ENCODE data around the gene PSME2. TPM values are rescaled to one million over a fixed set of nuclear protein-coding genes. Genes with fewer than 3 reads are reported as not detected.
A peak's percentile ranks its signal among the peaks of the same experiment; 100 is the strongest.

PSME2 gene
- total RNA-seq, 1 donor from 2014 or later, result 144 TPM

DNA sequence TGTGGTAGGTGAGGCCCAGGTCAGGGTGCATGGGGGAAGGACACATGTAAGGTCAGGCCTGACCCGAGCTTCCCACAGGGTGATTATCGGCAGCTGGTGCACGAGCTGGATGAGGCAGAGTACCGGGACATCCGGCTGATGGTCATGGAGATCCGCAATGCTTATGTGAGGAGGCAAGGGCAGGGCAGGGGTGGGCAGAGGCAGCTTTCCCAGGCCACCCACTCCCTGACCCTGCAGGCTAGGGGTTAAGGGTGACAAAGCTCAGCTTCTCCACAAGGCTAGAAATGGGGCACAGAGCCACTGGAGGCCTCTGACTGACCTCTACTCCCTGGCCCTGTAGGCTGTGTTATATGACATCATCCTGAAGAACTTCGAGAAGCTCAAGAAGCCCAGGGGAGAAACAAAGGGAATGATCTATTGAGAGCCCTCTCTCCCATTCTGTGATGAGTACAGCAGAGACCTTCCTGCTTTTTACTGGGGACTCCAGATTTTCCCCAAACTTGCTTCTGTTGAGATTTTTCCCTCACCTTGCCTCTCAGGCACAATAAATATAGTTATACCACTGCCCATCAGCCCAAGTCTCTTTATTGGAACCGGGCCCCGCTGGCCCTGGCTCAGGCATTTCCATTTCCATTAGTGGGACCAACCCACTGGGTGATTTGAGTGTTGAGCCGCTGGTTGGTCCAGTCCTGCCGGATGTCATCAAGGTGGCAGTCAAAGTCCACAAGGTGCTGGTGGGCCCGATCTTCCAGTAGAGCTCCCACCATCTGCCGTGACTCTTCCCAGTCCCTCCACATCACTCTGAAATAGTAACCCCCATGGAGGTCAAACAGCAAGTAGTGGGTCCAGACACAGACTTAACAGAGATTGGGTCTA, 7.8 kb downstream of the PSME2 start:
- H3K27me3 ChIP-seq (ENCODE audit: low read depth), result no peaks in the 10 kb centered on the region
- ATAC-seq (no peak), DNase-seq (no peak)
- TF ChIP-seq, protein P1, sequence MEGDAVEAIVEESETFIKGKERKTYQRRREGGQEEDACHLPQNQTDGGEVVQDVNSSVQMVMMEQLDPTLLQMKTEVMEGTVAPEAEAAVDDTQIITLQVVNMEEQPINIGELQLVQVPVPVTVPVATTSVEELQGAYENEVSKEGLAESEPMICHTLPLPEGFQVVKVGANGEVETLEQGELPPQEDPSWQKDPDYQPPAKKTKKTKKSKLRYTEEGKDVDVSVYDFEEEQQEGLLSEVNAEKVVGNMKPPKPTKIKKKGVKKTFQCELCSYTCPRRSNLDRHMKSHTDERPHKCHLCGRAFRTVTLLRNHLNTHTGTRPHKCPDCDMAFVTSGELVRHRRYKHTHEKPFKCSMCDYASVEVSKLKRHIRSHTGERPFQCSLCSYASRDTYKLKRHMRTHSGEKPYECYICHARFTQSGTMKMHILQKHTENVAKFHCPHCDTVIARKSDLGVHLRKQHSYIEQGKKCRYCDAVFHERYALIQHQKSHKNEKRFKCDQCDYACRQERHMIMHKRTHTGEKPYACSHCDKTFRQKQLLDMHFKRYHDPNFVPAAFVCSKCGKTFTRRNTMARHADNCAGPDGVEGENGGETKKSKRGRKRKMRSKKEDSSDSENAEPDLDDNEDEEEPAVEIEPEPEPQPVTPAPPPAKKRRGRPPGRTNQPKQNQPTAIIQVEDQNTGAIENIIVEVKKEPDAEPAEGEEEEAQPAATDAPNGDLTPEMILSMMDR (IDR thresholded peaks at IDR 0.05), result no peak
- H3K4me1 ChIP-seq, result peaks cover 53% of the 10 kb centered on the region
- intact Hi-C loops (cut with DNase I), result no loop called here
- no peak overlapping the region for H3K27ac ChIP-seq
- H3K4me3 ChIP-seq, result no peak overlapping the region
- H3K9me3 ChIP-seq, result no peaks in the 10 kb centered on the region
- H3K36me3 ChIP-seq, result peaks cover 34% of the 10 kb centered on the region

DNA sequence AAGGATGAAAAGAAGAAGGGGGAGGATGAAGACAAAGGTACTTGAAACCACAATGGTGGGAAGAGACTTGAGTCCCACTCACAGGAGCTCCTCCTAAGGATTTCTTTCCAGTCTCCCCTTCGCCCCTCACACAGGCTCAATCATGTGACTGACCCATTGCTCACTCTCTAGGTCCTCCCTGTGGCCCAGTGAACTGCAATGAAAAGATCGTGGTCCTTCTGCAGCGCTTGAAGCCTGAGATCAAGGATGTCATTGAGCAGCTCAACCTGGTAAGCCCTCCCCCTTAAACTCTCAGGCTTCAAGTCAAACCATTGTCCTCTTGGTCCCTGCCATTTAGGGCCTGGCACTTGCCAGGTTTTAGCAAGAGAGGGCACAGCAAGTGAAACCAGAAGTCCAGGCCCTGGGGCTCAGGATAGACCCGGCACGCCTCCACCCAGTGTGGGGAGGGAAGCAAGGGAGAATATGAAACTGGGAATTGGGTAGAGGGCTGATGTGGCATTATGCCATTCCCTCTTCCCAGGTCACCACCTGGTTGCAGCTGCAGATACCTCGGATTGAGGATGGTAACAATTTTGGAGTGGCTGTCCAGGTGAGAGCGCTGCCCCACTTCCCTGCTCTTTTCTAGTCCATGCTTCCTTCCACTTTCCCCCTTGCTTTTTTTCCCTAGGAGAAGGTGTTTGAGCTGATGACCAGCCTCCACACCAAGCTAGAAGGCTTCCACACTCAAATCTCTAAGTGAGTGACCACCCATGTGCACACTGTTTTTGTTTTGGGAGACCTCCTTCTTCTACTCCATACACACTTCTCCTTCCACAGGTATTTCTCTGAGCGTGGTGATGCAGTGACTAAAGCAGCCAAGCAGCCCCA, 8.6 kb downstream of the PSME2 start:
- no peaks in the 10 kb centered on the region for H3K27me3 ChIP-seq (ENCODE audit: low read depth)
- H3K36me3 ChIP-seq, result peaks cover 29% of the 10 kb centered on the region
- DNase-seq (no peak), ATAC-seq (no peak)
- no peaks in the 10 kb centered on the region for H3K9me3 ChIP-seq
- intact Hi-C loops (cut with DNase I), result no loop called here
- H3K4me3 ChIP-seq, result peak overlapping the region; percentile 100
- TF ChIP-seq, protein P1 (IDR thresholded peaks at IDR 0.05), result no peak
- H3K27ac ChIP-seq, result no peak overlapping the region
- peaks cover 53% of the 10 kb centered on the region for H3K4me1 ChIP-seq

DNA sequence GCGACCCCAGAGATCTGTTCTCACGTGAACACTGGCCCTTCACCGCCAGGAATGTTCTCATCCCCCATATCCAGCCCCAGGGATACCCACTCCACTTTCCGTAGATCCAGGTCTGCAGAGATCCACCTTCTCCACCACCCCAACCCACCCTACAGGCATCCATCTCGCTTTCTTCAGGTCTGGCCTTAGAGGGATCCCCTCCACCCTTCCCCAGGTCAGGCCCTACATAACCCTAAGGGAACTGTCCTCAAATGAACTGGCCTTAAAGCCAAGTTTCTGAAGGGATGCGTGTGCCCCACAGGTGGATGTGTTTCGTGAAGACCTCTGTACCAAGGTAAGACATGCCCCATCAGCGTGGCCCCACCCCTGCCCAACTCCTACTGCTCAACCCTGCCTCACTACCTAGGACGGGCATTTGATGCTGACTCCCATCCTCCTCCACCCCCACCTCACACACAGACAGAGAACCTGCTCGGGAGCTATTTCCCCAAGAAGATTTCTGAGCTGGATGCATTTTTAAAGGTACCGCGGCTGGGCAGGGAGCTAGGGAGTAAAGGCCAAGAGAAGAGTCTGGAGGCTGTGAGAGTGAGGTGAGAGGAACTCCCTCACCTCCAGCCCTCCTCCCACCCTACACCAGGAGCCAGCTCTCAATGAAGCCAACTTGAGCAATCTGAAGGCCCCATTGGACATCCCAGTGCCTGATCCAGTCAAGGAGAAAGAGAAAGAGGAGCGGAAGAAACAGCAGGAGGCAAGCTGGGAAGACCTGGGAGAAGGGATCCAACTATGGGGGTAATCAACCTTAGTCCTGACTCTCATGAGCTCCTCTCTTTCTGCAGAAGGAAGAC, 9.5 kb downstream of the PSME2 start:
- ATAC-seq (no peak), DNase-seq (no peak)

DNA sequence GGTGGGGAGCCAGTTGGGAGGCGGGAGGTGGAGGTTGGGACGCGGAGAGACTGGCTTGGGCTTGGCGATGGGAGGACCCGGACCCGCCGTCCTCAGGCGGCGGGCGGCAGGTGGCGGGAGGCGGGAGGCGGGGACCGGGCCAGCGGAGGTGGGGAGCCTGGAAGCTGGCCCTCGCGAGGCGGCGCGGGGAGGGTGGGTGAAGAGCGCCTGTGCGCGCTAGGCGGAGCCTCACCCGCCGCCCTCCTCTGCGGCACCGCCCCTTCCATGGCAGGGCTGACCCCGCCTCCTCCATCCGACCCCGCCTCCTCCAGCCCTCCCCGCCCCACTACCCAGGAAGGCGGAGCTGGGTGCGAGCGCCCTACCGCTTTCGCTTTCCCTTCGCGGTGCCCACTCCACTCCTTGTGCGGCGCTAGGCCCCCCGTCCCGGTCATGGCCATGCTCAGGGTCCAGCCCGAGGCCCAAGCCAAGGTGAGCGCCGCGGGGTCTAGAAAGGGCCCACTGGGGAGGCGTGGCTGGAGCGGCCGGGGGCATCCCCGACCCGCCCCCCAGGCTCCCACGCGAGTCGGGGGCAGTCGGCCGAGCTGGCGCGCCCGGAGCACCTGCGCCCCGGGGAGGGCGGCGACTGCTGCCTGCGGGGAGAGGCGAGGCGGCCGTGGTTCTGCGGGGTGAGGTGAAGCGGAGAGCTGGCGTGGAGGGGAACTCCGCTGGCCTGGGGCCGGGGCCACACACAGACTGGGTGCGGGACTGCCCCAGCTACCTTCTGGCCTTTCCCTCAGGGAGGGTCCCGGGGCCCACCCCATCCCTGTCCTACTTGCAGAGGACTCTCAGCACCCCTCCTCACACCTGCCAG, 10.4 kb downstream of the PSME2 start, which contains the start of gene PSME1:
Gene PSME1 (plus strand): TSS at position 361 of the 850 bp plus-strand sequence. CDS start 69 bp downstream, at position 430.
- DNase-seq (peak; percentile 96), ATAC-seq (peak; percentile 99)
- Histone ChIP-seq H3K27me3 (ENCODE audit: low read depth) (no peaks in the 10 kb centered on the region), H3K4me1 (peaks cover 45% of the 10 kb centered on the region), H3K4me3 (peak within 1 kb of the TSS; percentile 100), H3K36me3 (peaks cover 29% of the 10 kb centered on the region), H3K9me3 (no peaks in the 10 kb centered on the region), H3K27ac (peak within 1 kb of the TSS; percentile 97)
- intact Hi-C loops (cut with DNase I), result no loop called here
- TF ChIP-seq, protein P1 (IDR thresholded peaks at IDR 0.05), result no peak

More for the DNA sequence above, 9.5 kb downstream of the PSME2 start:
- Histone ChIP-seq H3K27ac (peak overlapping the region; percentile 97), H3K36me3 (peaks cover 29% of the 10 kb centered on the region), H3K4me1 (peaks cover 48% of the 10 kb centered on the region), H3K27me3 (ENCODE audit: low read depth) (no peaks in the 10 kb centered on the region), H3K9me3 (no peaks in the 10 kb centered on the region), H3K4me3 (peak overlapping the region; percentile 100)
- TF ChIP-seq, protein P1 (IDR thresholded peaks at IDR 0.05), result no peak
- intact Hi-C loops (cut with DNase I), result no loop called here
